GM21723 (cell line): Measurements from ENCODE around the gene CFLAR.
"Not testable (repeated sequence)": the region's sequence is repeated elsewhere in the genome, so short reads cannot be mapped to it uniquely, and the experiment has no call there.

Experiments
- ATAC-seq: cut with Tn5 transposase; IDR thresholded peaks from one replicate; pipeline ENCODE4 v1.9.1; 2021; ENCODE audit warnings: mild to moderate bottlenecking, moderate library complexity; ENCODE audit not compliant: unreplicated experiment

The CFLAR gene

GRCh38 chr2:201174687-201175086, 58.7 kb downstream of the CFLAR start:
- ATAC-seq = no peak

GRCh38 chr2:201176081-201176481, 60.1 kb downstream of the CFLAR start:
- ATAC-seq = no peak

GRCh38 chr2:201180010-201180409, 64.0 kb downstream of the CFLAR start:
- ATAC-seq = no peak

- peak; percentile 88 for ATAC-seq
Observed at GRCh38 chr2:201182650-201183364, 66.8 kb downstream of the CFLAR start, which contains the start of gene CASP10. TSS of gene CASP10 (plus strand) at chr2:201183141. CDS start at chr2:201185778, 2,637 bp downstream.

GRCh38 chr2:201183365-201183727, 67.4 kb downstream of the CFLAR start:
- no peak for ATAC-seq

- not testable (repeated sequence) for ATAC-seq
Observed at GRCh38 chr2:201183835-201184234, 67.9 kb downstream of the CFLAR start.

- ATAC-seq = not testable (repeated sequence)
Observed at GRCh38 chr2:201184248-201184647, 68.3 kb downstream of the CFLAR start.

- ATAC-seq = no peak
Observed at GRCh38 chr2:201185863-201186262, 69.9 kb downstream of the CFLAR start.

- no peak for ATAC-seq
Observed at GRCh38 chr2:201186982-201187381, 71.0 kb downstream of the CFLAR start.

- ATAC-seq = no peak
Observed at GRCh38 chr2:201188449-201188848, 72.5 kb downstream of the CFLAR start.

- ATAC-seq = no peak
Observed at GRCh38 chr2:201191132-201191875, 75.3 kb downstream of the CFLAR start.

- peak; percentile 98 for ATAC-seq
Observed at GRCh38 chr2:201194097-201194496, 78.1 kb downstream of the CFLAR start.

GRCh38 chr2:201195331-201195730, 79.4 kb downstream of the CFLAR start:
- ATAC-seq = no peak

GRCh38 chr2:201196003-201196402, 80.0 kb downstream of the CFLAR start:
- no peak for ATAC-seq

GRCh38 chr2:201196803-201197202, 80.8 kb downstream of the CFLAR start:
- no peak for ATAC-seq

- no peak for ATAC-seq
Observed at GRCh38 chr2:201197781-201198180, 81.8 kb downstream of the CFLAR start.

- ATAC-seq = no peak
Observed at GRCh38 chr2:201199847-201200246, 83.9 kb downstream of the CFLAR start.

- no peak for ATAC-seq
Observed at GRCh38 chr2:201200345-201200744, 84.4 kb downstream of the CFLAR start.

GRCh38 chr2:201201371-201201770, 85.4 kb downstream of the CFLAR start:
- ATAC-seq = no peak

- no peak for ATAC-seq
Observed at GRCh38 chr2:201203916-201204654, 88.1 kb downstream of the CFLAR start.

- no peak for ATAC-seq
Observed at GRCh38 chr2:201204655-201205514, 88.9 kb downstream of the CFLAR start.
